ENCODE data around the gene MAP3K5. TPM values are rescaled to one million over a fixed set of nuclear protein-coding genes. Genes with fewer than 3 reads are reported as not detected.

MAP3K5 gene
- total RNA-seq, 4 donors from 2014 or later, result 20.8 to 31.7 (median 23.4) TPM

- Histone ChIP-seq H3K36me3 (peaks cover 0 to 51% of the 10 kb centered on the region in 2 donors), H3K27me3 (no peaks in the 10 kb centered on the region), H3K4me1 (no peaks in the 10 kb centered on the region), H3K9me3 (no peaks in the 10 kb centered on the region), H3K27ac (no peak overlapping the region), H3K4me3 (no peak overlapping the region)
- ATAC-seq, result no peak
- 93 to 100% methylated on average over 2 to 4 of the region's 4 CpGs for WGBS, 2 donors (ENCODE audit: low coverage in 1 of 2)
- TF ChIP-seq POLR2A (IDR thresholded peaks at IDR 0.05), result no peak
Observed at GRCh38 chr6:136635615-136636014, 156.7 kb downstream of the MAP3K5 start.

GRCh38 chr6:136633355-136633754 lies 158.9 kb downstream of the MAP3K5 start:
- Histone ChIP-seq H3K4me3 (no peak overlapping the region), H3K4me1 (no peaks in the 10 kb centered on the region), H3K9me3 (no peaks in the 10 kb centered on the region), H3K36me3 (peaks cover 0 to 57% of the 10 kb centered on the region in 2 donors), H3K27me3 (no peaks in the 10 kb centered on the region), H3K27ac (no peak overlapping the region)
- 67% methylated on average over 1 of the region's 1 CpG; no CpG with 5 or more reads in 1 of the 2 donors for WGBS, 2 donors (ENCODE audit: low coverage in 1 of 2)
- TF ChIP-seq EP300 (IDR thresholded peaks at IDR 0.05), result no peak
- no peak for TF ChIP-seq POLR2A (IDR thresholded peaks at IDR 0.05)
- peak; percentile 50 for ATAC-seq

GRCh38 chr6:136628996-136629395 lies 163.3 kb downstream of the MAP3K5 start:
- Histone ChIP-seq H3K9me3 (no peaks in the 10 kb centered on the region), H3K27me3 (no peaks in the 10 kb centered on the region), H3K36me3 (peaks cover 0 to 18% of the 10 kb centered on the region in 2 donors), H3K4me3 (no peak overlapping the region), H3K4me1 (peaks cover 0 to 6% (median 0%) of the 10 kb centered on the region in 3 donors), H3K27ac (no peak overlapping the region)
- no peak for ATAC-seq
- 92 to 95% methylated on average over 5 of the region's 5 CpGs for WGBS, 2 donors (ENCODE audit: low coverage in 1 of 2)
- TF ChIP-seq POLR2A (IDR thresholded peaks at IDR 0.05) (no peak), POLR2AphosphoS5 (IDR thresholded peaks at IDR 0.05) (no peak), CTCF (IDR thresholded peaks at IDR 0.05) (no peak), EP300 (IDR thresholded peaks at IDR 0.05) (no peak)

GRCh38 chr6:136627191-136627590 lies 165.1 kb downstream of the MAP3K5 start:
- no peaks in the 10 kb centered on the region for H3K9me3 ChIP-seq
- H3K4me3 ChIP-seq, result no peak overlapping the region
- peaks cover 0 to 26% of the 10 kb centered on the region in 2 donors for H3K36me3 ChIP-seq
- no peak for ATAC-seq
- no peaks in the 10 kb centered on the region for H3K27me3 ChIP-seq
- peaks cover 0 to 6% (median 0%) of the 10 kb centered on the region in 3 donors for H3K4me1 ChIP-seq
- 91 to 93% methylated on average over 3 to 4 of the region's 5 CpGs for WGBS, 2 donors (ENCODE audit: low coverage in 1 of 2)
- TF ChIP-seq POLR2AphosphoS5 (IDR thresholded peaks at IDR 0.05) (no peak), CTCF (IDR thresholded peaks at IDR 0.05) (no peak), POLR2A (IDR thresholded peaks at IDR 0.05) (no peak), EP300 (IDR thresholded peaks at IDR 0.05) (no peak)
- H3K27ac ChIP-seq, result no peak overlapping the region

- no peaks in the 10 kb centered on the region for H3K9me3 ChIP-seq
- ATAC-seq, result no peak
- peaks cover 0 to 6% (median 0%) of the 10 kb centered on the region in 3 donors for H3K4me1 ChIP-seq
- no peak overlapping the region for H3K27ac ChIP-seq
- peaks cover 0 to 30% of the 10 kb centered on the region in 2 donors for H3K36me3 ChIP-seq
- TF ChIP-seq EP300 (IDR thresholded peaks at IDR 0.05) (no peak), POLR2A (IDR thresholded peaks at IDR 0.05) (no peak), POLR2AphosphoS5 (IDR thresholded peaks at IDR 0.05) (no peak), CTCF (IDR thresholded peaks at IDR 0.05) (no peak)
- WGBS, 2 donors (ENCODE audit: low coverage in 1 of 2), result 80 to 100% methylated on average over 1 of the region's 1 CpG
- no peak overlapping the region for H3K4me3 ChIP-seq
- H3K27me3 ChIP-seq, result no peaks in the 10 kb centered on the region
Observed at GRCh38 chr6:136625293-136625692, 167.0 kb downstream of the MAP3K5 start.

GRCh38 chr6:136624347-136624746 lies 167.9 kb downstream of the MAP3K5 start:
- peaks cover 0 to 6% (median 0%) of the 10 kb centered on the region in 3 donors for H3K4me1 ChIP-seq
- ATAC-seq, result no peak
- no peak overlapping the region for H3K27ac ChIP-seq
- TF ChIP-seq CTCF (IDR thresholded peaks at IDR 0.05) (no peak), POLR2AphosphoS5 (IDR thresholded peaks at IDR 0.05) (no peak), EP300 (IDR thresholded peaks at IDR 0.05) (no peak), POLR2A (IDR thresholded peaks at IDR 0.05) (no peak)
- H3K9me3 ChIP-seq, result no peaks in the 10 kb centered on the region
- no peaks in the 10 kb centered on the region for H3K27me3 ChIP-seq
- H3K4me3 ChIP-seq, result no peak overlapping the region
- H3K36me3 ChIP-seq, result peaks cover 0 to 35% of the 10 kb centered on the region in 2 donors

Measured in gastroesophageal sphincter (tissue), 4 donors.